ENCODE results near the gene GSTP1. TPM values are rescaled to one million over a fixed set of nuclear protein-coding genes. Genes with fewer than 3 reads are reported as not detected.

Gene GSTP1
- polyA plus RNA-seq, 1 experiment, result 883 TPM

GRCh38 chr11:67576735-67577475 is 6.7 kb upstream of the GSTP1 start:
- TF ChIP-seq CTCF (IDR thresholded peaks at IDR 0.05; ENCODE audit: insufficient read depth, low read depth, low read length), result no peak
- CTCF ChIA-PET, result interaction anchor here (0.6 to 1.9 kb wide), 2 partner anchors 8 to 82 kb away, joined by 3 to 5 read pairs; no protein-coding TSS in a partner anchor
- no peak overlapping the region for H3K4me3 ChIP-seq (ENCODE audit: low read depth, low read length)
- H3K27me3 ChIP-seq (ENCODE audit: control insufficient read depth, insufficient read depth, low read length), result peaks cover 21% of the 10 kb centered on the region
- DNase-seq (ENCODE audit: low read depth), result no peak
- H3K36me3 ChIP-seq (ENCODE audit: control insufficient read depth, insufficient read depth, low read length), result no peaks in the 10 kb centered on the region
- POLR2A ChIA-PET, result no interaction called here

- no peak for TF ChIP-seq CTCF (IDR thresholded peaks at IDR 0.05; ENCODE audit: insufficient read depth, low read depth, low read length)
- POLR2A ChIA-PET, result no interaction called here
- CTCF ChIA-PET, result interaction anchor here (1.2 to 2.1 kb wide), 3 partner anchors 9 to 52 kb away, joined by 3 to 9 read pairs (median 5); partner anchors contain the start of gene NUDT8
These were observed 5.7 kb upstream of the GSTP1 start for GRCh38 chr11:67577951-67578350.

GRCh38 chr11:67581469-67581868 is 2.1 kb upstream of the GSTP1 start:
- no peak overlapping the region for H3K4me3 ChIP-seq (ENCODE audit: low read depth, low read length)
- CTCF ChIA-PET, result interaction anchor here (1.9 to 4.5 kb wide), 2 partner anchors 9 to 33 kb away, joined by 5 to 50 read pairs; no protein-coding TSS in a partner anchor
- TF ChIP-seq CTCF (IDR thresholded peaks at IDR 0.05; ENCODE audit: insufficient read depth, low read depth, low read length), result no peak
- peaks cover 4% of the 10 kb centered on the region; the same call in 1 of the 2 replicates for H3K36me3 ChIP-seq (ENCODE audit: control insufficient read depth, insufficient read depth, low read length)
- POLR2A ChIA-PET, result no interaction called here
- no peak for DNase-seq (ENCODE audit: low read depth)
- peaks cover 21% of the 10 kb centered on the region for H3K27me3 ChIP-seq (ENCODE audit: control insufficient read depth, insufficient read depth, low read length)

More at GRCh38 chr11:67577951-67578350, 5.7 kb upstream of the GSTP1 start:
- Histone ChIP-seq H3K36me3 (ENCODE audit: control insufficient read depth, insufficient read depth, low read length) (no peaks in the 10 kb centered on the region), H3K27me3 (ENCODE audit: control insufficient read depth, insufficient read depth, low read length) (peaks cover 21% of the 10 kb centered on the region), H3K4me3 (ENCODE audit: low read depth, low read length) (no peak overlapping the region)
- DNase-seq (ENCODE audit: low read depth), result no peak

GRCh38 chr11:67582011-67582410 is 1.6 kb upstream of the GSTP1 start:
- CTCF ChIA-PET, result interaction anchor here (0.8 to 4.5 kb wide), 6 partner anchors 9 to 190 kb away, joined by 3 to 50 read pairs (median 4); partner anchors contain the start of gene RAD9A
- TF ChIP-seq CTCF (IDR thresholded peaks at IDR 0.05; ENCODE audit: insufficient read depth, low read depth, low read length), result no peak
- DNase-seq (ENCODE audit: low read depth), result no peak
- Histone ChIP-seq H3K4me3 (ENCODE audit: low read depth, low read length) (no peak overlapping the region), H3K36me3 (ENCODE audit: control insufficient read depth, insufficient read depth, low read length) (peaks cover 7% of the 10 kb centered on the region; the same call in 1 of the 2 replicates), H3K27me3 (ENCODE audit: control insufficient read depth, insufficient read depth, low read length) (peaks cover 20% of the 10 kb centered on the region)
- POLR2A ChIA-PET, result no interaction called here

- DNase-seq (ENCODE audit: low read depth), result no peak
- CTCF ChIA-PET, result interaction anchor here (0.6 to 4.5 kb wide), 15 partner anchors 8 to 689 kb away, joined by 3 to 50 read pairs (median 3); partner anchors contain the start of genes NUDT8 and RAD9A
These were observed 731 bp downstream of the GSTP1 start for GRCh38 chr11:67584205-67584880.

More at GRCh38 chr11:67584205-67584880, 731 bp downstream of the GSTP1 start:
- POLR2A ChIA-PET, result interaction anchor here (0.9 kb wide), 1 partner anchor 20 kb away, joined by 6 read pairs; no protein-coding TSS in a partner anchor
- H3K27me3 ChIP-seq (ENCODE audit: control insufficient read depth, insufficient read depth, low read length), result peaks cover 12% of the 10 kb centered on the region
- peaks cover 8% of the 10 kb centered on the region; the same call in 1 of the 2 replicates for H3K36me3 ChIP-seq (ENCODE audit: control insufficient read depth, insufficient read depth, low read length)
- peak overlapping the region; percentile 94 for H3K4me3 ChIP-seq (ENCODE audit: low read depth, low read length)
- TF ChIP-seq CTCF (IDR thresholded peaks at IDR 0.05; ENCODE audit: insufficient read depth, low read depth, low read length), result no peak
